HepG2 (cell line): ENCODE results near the gene OAF. TPM values are rescaled to one million over a fixed set of nuclear protein-coding genes. Genes with fewer than 3 reads are reported as not detected.

Experiments used
- ATAC-seq: fragments of 200-7000 bp; cut with Tn5 transposase; 3 replicates; pipeline ENCODE4 v1.9.1; 2020; ENCODE audit warnings: mild to moderate bottlenecking, moderate library complexity
- BruUV-seq: library from RNA; stranded (reverse); fragments of 400-500 nt; replicated peaks from 2 replicates; lab custom pipeline; 2021; lab: Mats Ljungman, UMichigan
- CTCF ChIA-PET: fragments of 300-600 bp; formaldehyde crosslinking; extraction: SDS; loops from one replicate; lab custom pipeline; 2021; ENCODE audit warnings: low total read pairs, inconsistent platforms, low intra/inter-chr PET ratio; lab: Yijun Ruan, JAX
- POLR2A ChIA-PET: fragments of 350-600 bp; sonication (Branson Sonifier 250); formaldehyde crosslinking; loops from one replicate; lab custom pipeline; 2020; ENCODE audit warnings: antibody characterized with exemption, inconsistent platforms; lab: Yijun Ruan, JAX
- DNase-seq: peaks from one replicate; pipeline ENCODE4 v3.0.0-alpha.2; 2015; ENCODE audit warnings: low spot score
- FAIRE-seq: peaks from 3 replicates; lab custom pipeline; 2011; peaks lifted over from hg19 to GRCh38; lab: Jason Lieb, UNC
- H2AFZ ChIP-seq: one replicate; pipeline ENCODE4 v1.6.1; 2011; ENCODE audit warnings: low read length, inconsistent platforms
- H3K27ac ChIP-seq: fragments of 300-600 bp; 3 replicates; pipeline ENCODE4 v1.8.0; 2011; ENCODE audit warnings: mixed run types, mild to moderate bottlenecking, mixed read lengths, low read length, inconsistent platforms; ENCODE audit not compliant: insufficient read depth; ENCODE audit errors: extremely low read length
- H3K27me3 ChIP-seq, 2 experiments: fragments of 200-600 bp in 1 of 2; 2 replicates in 1 of 2; 3 replicates in 1 of 2; pipeline versions ENCODE4 v1.6.0 to v1.8.0; 2011; ENCODE audit warnings: low read length in 2 of 2, mild to moderate bottlenecking in 2 of 2, moderate library complexity in 2 of 2, inconsistent platforms in 1 of 2; ENCODE audit not compliant: insufficient read depth in 2 of 2, control insufficient read depth in 1 of 2
- H3K36me3 ChIP-seq, 2 experiments: fragments of 200-600 bp in 1 of 2; replicated peaks in 1 of 2; 2 replicates in 1 of 2; 3 replicates in 1 of 2; pipeline versions ENCODE4 v1.5.1 to v1.8.0; 2011; ENCODE audit warnings: low read length in 2 of 2, inconsistent platforms in 1 of 2; ENCODE audit not compliant: insufficient read depth in 2 of 2, control insufficient read depth in 1 of 2
- H3K4me1 ChIP-seq: 2 replicates; pipeline ENCODE4 v1.5.1; 2012; ENCODE audit warnings: low read length, inconsistent platforms; ENCODE audit not compliant: insufficient read depth
- H3K4me2 ChIP-seq: 2 replicates; pipeline ENCODE4 v1.6.0; 2011; ENCODE audit warnings: low read depth, low read length, inconsistent platforms
- H3K4me3 ChIP-seq, 3 experiments: fragments of 200-600 bp in 1 of 3; sonication (generic), shearing (Covaris generic) in 1 of 3; replicated peaks in 1 of 3; 2 replicates each; pipeline ENCODE4 v1.5.1; 2011 to 2016; ENCODE audit warnings: low read length in 3 of 3, inconsistent platforms in 2 of 3, low read depth in 2 of 3, mild to moderate bottlenecking in 2 of 3, control low read depth in 1 of 3, mixed read lengths in 1 of 3; ENCODE audit not compliant: insufficient read depth in 1 of 3
- H3K79me2 ChIP-seq: one replicate; pipeline ENCODE4 v1.6.1; 2011; ENCODE audit warnings: low read length, inconsistent platforms; ENCODE audit not compliant: insufficient read depth
- H3K9ac ChIP-seq: 2 replicates; pipeline ENCODE4 v1.6.0; 2011; ENCODE audit warnings: mild to moderate bottlenecking, low read depth, low read length, inconsistent platforms; ENCODE audit not compliant: insufficient read depth
- H3K9me3 ChIP-seq: 2 replicates; pipeline ENCODE4 v1.5.1; 2012; ENCODE audit warnings: mild to moderate bottlenecking, low read length
- H4K20me1 ChIP-seq: 2 replicates; pipeline ENCODE4 v1.6.0; 2011; ENCODE audit warnings: inconsistent platforms, mild to moderate bottlenecking, low read length, moderate library complexity; ENCODE audit not compliant: insufficient read depth
- FOXC1 ChIP-seq: sonication (generic); formaldehyde crosslinking; IDR thresholded peaks from 2 replicates; pipeline ENCODE4 v1.8.0; 2022; ENCODE audit warnings: mild to moderate bottlenecking, missing genetic modification reagents, borderline replicate concordance
- GPBP1L1 ChIP-seq: sonication (generic); formaldehyde crosslinking; IDR thresholded peaks from 2 replicates; pipeline ENCODE4 v1.5.0; 2020; ENCODE audit warnings: mild to moderate bottlenecking, missing genetic modification reagents
- NFE2L1 ChIP-seq: sonication (generic); formaldehyde crosslinking; IDR thresholded peaks from 2 replicates; pipeline ENCODE4 v1.4.0; 2020; ENCODE audit warnings: missing genetic modification reagents, mild to moderate bottlenecking, borderline replicate concordance
- SNAPC4 ChIP-seq: sonication (generic); formaldehyde crosslinking; IDR thresholded peaks from 2 replicates; pipeline ENCODE4 v1.4.0; 2020; ENCODE audit warnings: mild to moderate bottlenecking, missing genetic modification reagents
- WGBS: methylation state at CpG from one replicate; pipeline ENCODE4 v1.1.6; 2017; ENCODE audit warnings: low lambda C conversion rate; 5-methylcytosine and 5-hydroxymethylcytosine counted together
- in situ Hi-C: cut with HindIII; loops from 2 replicates; pipeline ENCODE4 v1.10.0; 2017; ENCODE audit warnings: low pct_unique_long_range_greater_than_20kb; ENCODE audit not compliant: extremely low pct_ligation_motif_present
- intact Hi-C: fragments of 100-400 bp; cut with micrococcal nuclease; formaldehyde crosslinking; loops from one replicate; pipeline ENCODE4 v1.10.0; 2022; ENCODE audit not compliant: unreplicated experiment
- polyA plus RNA-seq, 8 experiments: library from polyadenylated mRNA; depleted of rRNA in 3 of 8; stranded (reverse) in 7 of 8; unstranded in 1 of 8; fragments of >200 nt; fragmentation: Illumina TruSeq in 4 of 8; extraction: Trizol in 4 of 8; gene quantifications; 2 replicates each; pipeline versions ENCODE4 v1.2.1 to v1.2.3, GENCODE V29; 2011 to 2016; ENCODE audit warnings: low read depth in 4 of 8, missing spikeins in 1 of 8, mixed read lengths in 1 of 8; ENCODE audit not compliant: insufficient read depth in 1 of 8
- total RNA-seq, 5 experiments: library from RNA; depleted of rRNA; stranded (reverse); fragments of >200 nt; fragmentation: Illumina TruSeq; extraction: Trizol; gene quantifications; 2 replicates each; pipeline ENCODE4 v1.2.3, GENCODE V29; 2016; ENCODE audit warnings: low read depth in 1 of 5

Gene OAF
- total and polyA plus RNA-seq, 2 of the 13 experiments (the other 11 are each of a cell fraction or from before 2014, with no cell fraction given), result 63.7 to 94.6 TPM

- no peak for TF ChIP-seq GPBP1L1 (CRISPR knock-in tag)
- TF ChIP-seq SNAPC4 (CRISPR knock-in tag), result no peak
- TF ChIP-seq FOXC1 (CRISPR knock-in tag), result no peak
- TF ChIP-seq, all 625 proteins: peak for 97
Observed at GRCh38 chr11:120182790-120183491, 27.9 kb upstream of the OAF start (continued).

GRCh38 chr11:120183701-120184141 lies 27.1 kb upstream of the OAF start:
- intact Hi-C loops, result loop anchor here (2.0 to 10.0 kb wide), 2 partner anchors 27 to 519 kb away; partner anchors contain the start of gene OAF
- Histone ChIP-seq H3K4me3 (peak overlapping the region in 1 of 3 experiments; percentile 47; a peak in 2 of 6 replicates), H3K9me3 (no peaks in the 10 kb centered on the region), H3K9ac (peak overlapping the region; percentile 71; the same call in 1 of the 2 replicates), H3K4me1 (peaks cover 90% of the 10 kb centered on the region), H4K20me1 (no peaks in the 10 kb centered on the region), H3K27me3 (no peaks in the 10 kb centered on the region), H2AFZ (no peak overlapping the region), H3K79me2 (peaks cover 2% of the 10 kb centered on the region), H3K27ac (peak overlapping the region; percentile 99), H3K36me3 (no peaks in the 10 kb centered on the region), H3K4me2 (peak overlapping the region; percentile 95)
- ATAC-seq, result no peak
- TF ChIP-seq NFE2L1 (CRISPR knock-in tag), result no peak
- in situ Hi-C loops, result no loop called here
- CTCF ChIA-PET, result interaction anchor here (1.9 kb wide), 1 partner anchor 11 kb away, joined by 13 read pairs; no protein-coding TSS in a partner anchor
- FAIRE-seq, result no peak
- BruUV-seq, result no TSS peak
- POLR2A ChIA-PET, result interaction anchor here (3.6 to 6.3 kb wide), 4 partner anchors 10 to 29 kb away, joined by 27 to 160 read pairs (median 66); partner anchors contain the start of gene OAF
- WGBS, result 97% methylated on average over 7 of the region's 7 CpGs
- DNase-seq, result no peak
